Neural cell (in vitro differentiated cells): ENCODE data around the gene SNAP29.

Experiments used
- EP300 ChIP-seq: fragments of 450-650 bp; conservative IDR thresholded peaks from 2 replicates; pipeline ENCODE4 v1.6.1; 2014; ENCODE audit warnings: antibody characterized with exemption, mild to moderate bottlenecking, moderate library complexity; ENCODE audit not compliant: poor library complexity, severe bottlenecking
- POLR2AphosphoS5 ChIP-seq: IDR thresholded peaks from 2 replicates; pipeline ENCODE4 v1.6.1; 2012
- TF ChIP-seq, protein P1 (sequence below): fragments of 450-650 bp; IDR thresholded peaks from 2 replicates; pipeline ENCODE4 v1.5.1; 2014; ENCODE audit warnings: antibody characterized with exemption, mild to moderate bottlenecking, moderate library complexity; ENCODE audit not compliant: poor library complexity, severe bottlenecking

DNA sequence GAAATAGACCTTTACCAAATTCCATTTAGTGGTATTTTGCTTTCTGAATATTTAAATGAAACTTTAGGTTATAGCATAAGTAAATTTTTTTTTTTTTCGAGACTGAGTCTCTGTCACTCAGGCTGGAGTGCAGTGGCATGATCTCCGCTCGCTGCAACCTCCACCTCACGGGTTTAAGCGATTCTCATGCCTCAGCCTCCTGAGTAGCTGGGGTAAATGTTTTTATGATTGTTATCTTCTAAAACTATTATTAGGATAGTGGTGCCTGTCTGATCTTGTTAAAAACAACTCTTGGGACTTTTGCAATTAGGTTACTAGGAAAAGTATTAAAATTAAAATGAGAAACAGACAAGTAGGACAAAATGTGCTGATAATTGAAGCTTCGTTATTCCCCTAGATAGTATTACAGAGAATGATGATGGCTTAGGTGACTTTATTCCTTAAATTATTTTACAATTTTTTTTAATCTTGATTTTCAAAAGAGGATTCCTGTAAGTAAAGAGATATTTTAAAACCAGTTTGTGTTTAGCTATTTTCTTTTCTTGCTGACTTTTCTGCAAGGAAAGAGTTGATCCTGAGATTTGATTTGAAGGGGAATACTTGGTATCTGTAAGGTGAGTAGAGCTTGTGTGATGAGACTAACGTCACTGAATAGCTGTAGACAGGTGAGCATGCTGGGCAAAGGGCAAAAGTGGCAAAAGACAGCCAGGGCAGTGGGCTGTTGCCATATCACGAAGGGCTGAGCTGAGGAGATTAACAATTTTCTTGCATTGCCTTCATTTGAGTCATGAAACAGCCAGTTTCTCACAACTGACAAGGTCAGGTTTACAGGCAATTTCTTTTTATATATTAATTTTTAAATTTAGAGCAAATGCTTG lies 79.2 kb downstream of the SNAP29 start:
- TF ChIP-seq, protein P1, sequence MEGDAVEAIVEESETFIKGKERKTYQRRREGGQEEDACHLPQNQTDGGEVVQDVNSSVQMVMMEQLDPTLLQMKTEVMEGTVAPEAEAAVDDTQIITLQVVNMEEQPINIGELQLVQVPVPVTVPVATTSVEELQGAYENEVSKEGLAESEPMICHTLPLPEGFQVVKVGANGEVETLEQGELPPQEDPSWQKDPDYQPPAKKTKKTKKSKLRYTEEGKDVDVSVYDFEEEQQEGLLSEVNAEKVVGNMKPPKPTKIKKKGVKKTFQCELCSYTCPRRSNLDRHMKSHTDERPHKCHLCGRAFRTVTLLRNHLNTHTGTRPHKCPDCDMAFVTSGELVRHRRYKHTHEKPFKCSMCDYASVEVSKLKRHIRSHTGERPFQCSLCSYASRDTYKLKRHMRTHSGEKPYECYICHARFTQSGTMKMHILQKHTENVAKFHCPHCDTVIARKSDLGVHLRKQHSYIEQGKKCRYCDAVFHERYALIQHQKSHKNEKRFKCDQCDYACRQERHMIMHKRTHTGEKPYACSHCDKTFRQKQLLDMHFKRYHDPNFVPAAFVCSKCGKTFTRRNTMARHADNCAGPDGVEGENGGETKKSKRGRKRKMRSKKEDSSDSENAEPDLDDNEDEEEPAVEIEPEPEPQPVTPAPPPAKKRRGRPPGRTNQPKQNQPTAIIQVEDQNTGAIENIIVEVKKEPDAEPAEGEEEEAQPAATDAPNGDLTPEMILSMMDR, result no peak
- no peak for TF ChIP-seq EP300
- TF ChIP-seq POLR2AphosphoS5, result no peak
